IPS-11a (cell line): ENCODE data around the gene MEIOB.
"Not testable (repeated sequence)": the region's sequence is repeated elsewhere in the genome, so short reads cannot be mapped to it uniquely, and the experiment has no call there.

Experiments used
- H3K4me3 ChIP-seq: one replicate; pipeline ENCODE4 v1.5.1; 2013; ENCODE audit warnings: low read depth, low read length, control low read depth

Gene MEIOB

GRCh38 chr16:1816396-1817275 lies 55.3 kb downstream of the MEIOB start:
- H3K4me3 ChIP-seq = no peak overlapping the region

DNA sequence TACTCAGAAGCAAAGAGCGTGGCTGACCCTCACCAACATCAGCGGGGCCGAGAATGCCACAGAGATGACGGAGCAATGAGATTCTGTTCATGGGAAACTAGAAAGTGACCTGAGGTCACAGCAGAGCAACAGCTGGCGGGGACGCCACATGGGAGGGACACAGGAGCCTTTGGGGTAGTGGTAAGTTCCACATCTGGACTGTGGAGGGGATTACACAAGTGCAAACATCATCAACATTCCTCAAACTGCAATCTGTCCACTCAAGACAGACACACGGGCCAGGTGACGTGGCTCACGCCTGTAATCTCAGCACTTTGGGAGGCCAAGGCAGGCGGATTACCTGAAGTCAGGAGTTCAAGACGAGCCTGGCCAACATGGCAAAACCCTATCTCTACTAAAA lies 56.5 kb downstream of the MEIOB start:
- no peak overlapping the region for H3K4me3 ChIP-seq

DNA sequence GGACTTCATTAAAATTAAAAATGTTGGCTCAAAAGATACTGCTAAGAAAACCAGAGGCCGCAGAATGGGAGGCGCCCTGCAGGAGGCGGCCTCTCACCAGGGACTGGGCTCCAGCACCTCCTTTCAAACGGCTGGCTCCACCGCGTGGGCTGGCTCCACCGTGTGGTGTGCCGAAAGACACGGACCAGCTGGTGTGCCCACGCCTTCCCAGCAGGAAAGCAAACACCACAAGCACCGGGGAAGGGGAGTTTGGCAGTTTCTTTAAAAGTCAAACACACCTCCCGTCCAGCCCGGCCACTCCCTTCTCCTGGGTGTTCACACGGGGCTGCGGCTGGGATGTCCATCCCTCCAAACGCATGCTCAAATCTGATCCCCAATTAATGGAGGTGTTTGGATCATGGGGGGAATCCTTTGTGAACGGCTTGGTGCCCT lies 59.2 kb downstream of the MEIOB start:
- no peak overlapping the region for H3K4me3 ChIP-seq

- H3K4me3 ChIP-seq = no peak overlapping the region
These were observed 61.4 kb downstream of the MEIOB start for GRCh38 chr16:1810536-1810935.

DNA sequence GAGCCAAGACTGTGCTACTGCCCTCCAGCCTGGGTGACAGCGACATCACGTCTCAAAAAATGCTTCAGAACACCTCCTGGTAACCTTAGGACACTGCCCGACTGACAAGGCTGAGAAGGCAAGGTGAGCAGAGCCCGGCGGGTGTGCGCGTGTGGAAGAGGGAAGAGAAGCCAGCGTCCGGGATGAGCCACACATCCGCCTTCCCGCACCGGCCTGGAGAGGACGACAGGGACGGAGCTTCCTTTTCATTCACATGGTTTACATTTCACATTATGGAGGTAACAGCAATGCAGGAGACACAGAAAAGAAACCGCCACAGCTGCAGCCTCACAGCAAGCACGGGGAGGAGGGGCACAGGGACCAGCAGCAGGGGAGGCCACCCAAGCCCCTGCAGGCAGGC lies 61.9 kb downstream of the MEIOB start:
- H3K4me3 ChIP-seq = no peak overlapping the region

DNA sequence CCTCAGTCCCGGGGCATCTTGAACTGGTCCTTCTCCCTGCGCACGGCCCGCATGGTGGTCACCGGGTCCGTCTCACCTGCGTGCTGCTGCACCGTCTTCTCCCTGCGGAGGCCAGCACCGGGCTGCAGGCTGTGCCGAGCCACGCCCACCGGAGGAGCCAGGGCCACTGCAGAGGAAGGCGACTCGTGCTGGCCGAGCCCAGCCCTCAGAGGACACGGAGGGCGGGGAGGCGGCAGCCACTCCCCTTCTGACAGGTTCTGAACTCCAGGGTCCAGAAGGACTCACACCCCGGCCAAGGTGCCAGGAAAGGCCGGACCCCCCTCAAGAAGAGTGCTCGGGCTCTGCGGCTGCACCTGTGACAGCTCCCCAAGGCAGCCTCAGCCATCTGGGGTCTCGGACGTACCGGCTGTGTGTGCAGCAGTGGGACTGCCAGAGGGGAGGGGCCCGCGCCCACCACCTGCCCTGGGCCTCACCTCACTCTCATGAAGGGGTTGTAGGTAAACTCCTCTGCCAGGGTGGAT lies 62.6 kb downstream of the MEIOB start:
- H3K4me3 ChIP-seq = no peak overlapping the region

- no peak overlapping the region for H3K4me3 ChIP-seq
These were observed 63.3 kb downstream of the MEIOB start for GRCh38 chr16:1808691-1809090.

GRCh38 chr16:1807626-1808025 lies 64.3 kb downstream of the MEIOB start:
- no peak overlapping the region for H3K4me3 ChIP-seq

DNA sequence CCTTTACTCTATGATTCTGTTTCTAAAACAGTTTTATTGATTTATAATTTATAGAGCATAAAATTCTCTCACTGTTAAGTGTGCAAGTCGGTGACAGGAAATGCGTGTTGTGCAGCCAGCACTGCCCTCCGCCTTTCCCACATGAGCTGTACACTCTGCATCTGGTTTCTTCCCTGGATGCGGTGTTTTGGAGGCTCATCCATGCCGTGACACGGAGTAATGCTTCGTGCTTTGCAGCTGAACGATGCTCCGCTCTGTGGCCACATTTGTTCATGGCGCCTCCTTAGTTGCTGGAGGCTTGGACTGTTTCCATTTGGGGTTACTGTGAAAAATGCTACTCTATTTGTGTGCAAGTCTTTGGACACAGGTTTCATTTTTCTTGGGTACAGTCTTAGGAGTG lies 71.3 kb downstream of the MEIOB start:
- no peak overlapping the region for H3K4me3 ChIP-seq

GRCh38 chr16:1799263-1799662 lies 72.7 kb downstream of the MEIOB start:
- H3K4me3 ChIP-seq = not testable (repeated sequence)

- H3K4me3 ChIP-seq = no peak overlapping the region
These were observed 76.9 kb downstream of the MEIOB start for GRCh38 chr16:1794908-1795666.

- H3K4me3 ChIP-seq = no peak overlapping the region
These were observed 77.6 kb downstream of the MEIOB start for GRCh38 chr16:1794221-1794871.

DNA sequence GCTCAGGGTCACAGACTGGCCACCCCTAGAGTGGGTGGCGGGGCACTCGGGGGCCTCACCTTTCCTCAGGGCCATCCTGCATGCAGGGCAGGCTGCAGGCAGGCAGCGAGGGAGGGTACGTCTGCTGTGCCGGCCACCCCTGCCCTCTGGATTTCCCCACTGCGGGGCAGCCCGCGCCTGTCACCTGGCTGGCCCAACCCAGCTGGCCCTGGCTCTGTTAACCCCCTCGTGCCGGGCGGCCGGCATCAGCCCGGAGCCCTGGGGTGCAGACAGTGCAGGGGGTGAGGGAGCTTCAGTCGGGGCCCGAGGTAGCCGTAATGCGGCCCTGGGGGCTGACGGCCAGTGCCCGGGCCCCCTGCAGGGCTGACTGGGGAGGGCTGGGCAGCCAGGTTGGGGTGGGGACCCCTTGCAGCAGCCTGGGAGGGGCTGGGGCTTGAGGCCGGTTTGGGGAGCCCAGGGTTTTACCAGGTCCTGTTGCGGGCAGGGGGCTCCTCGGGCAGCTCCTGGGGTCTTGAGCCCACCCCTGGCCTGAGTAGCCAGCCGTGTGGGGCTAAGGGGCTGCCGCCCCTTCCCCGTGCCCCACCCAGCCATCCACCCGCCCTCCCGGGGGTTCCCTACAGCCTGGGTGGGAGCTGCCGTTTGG lies 78.3 kb downstream of the MEIOB start, which contains the start of gene IGFALS:
TSS of gene IGFALS (minus strand) at position 128 of the 643 bp plus-strand sequence. CDS start at position 75, 53 bp downstream.
- no peak within 1 kb of the TSS for H3K4me3 ChIP-seq

DNA sequence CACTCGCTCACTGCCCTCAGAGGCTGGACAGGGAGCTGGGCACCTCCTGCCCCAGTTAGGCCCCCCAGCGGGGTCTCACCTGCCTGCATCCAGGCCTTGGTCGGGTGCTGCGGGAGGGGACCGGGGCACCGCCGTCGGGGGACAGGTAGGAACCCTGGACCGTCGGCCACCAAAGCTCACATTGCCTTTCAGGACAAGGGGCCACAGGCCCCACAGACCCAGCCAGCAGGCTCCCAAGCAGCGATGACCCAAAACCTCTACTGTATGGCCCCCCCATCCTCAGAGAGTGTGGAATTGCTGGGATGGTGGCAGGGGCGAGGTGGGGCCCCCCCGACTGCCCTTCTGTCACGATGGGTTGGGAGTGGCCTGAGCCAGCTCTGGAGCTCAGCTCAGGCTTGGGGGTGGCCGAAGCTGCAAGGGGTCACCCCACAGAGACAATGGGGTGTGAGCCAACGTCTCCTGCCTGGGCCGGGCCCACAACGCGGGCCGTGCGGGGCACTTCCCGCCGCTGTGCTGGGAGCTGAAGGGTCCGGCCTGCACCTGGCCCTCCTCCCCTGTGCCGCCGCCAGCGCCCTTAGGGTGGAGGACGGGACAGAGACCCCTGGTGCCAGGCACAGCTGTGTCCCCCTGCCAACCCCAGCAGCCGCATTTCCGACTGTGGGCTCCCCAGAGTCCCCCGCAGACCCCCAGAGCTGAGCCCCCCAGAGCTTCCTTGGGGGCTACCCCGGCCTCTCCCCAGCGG lies 79.0 kb downstream of the MEIOB start:
- no peak overlapping the region for H3K4me3 ChIP-seq

- no peak overlapping the region for H3K4me3 ChIP-seq
These were observed 79.8 kb downstream of the MEIOB start for GRCh38 chr16:1791943-1792812.

DNA sequence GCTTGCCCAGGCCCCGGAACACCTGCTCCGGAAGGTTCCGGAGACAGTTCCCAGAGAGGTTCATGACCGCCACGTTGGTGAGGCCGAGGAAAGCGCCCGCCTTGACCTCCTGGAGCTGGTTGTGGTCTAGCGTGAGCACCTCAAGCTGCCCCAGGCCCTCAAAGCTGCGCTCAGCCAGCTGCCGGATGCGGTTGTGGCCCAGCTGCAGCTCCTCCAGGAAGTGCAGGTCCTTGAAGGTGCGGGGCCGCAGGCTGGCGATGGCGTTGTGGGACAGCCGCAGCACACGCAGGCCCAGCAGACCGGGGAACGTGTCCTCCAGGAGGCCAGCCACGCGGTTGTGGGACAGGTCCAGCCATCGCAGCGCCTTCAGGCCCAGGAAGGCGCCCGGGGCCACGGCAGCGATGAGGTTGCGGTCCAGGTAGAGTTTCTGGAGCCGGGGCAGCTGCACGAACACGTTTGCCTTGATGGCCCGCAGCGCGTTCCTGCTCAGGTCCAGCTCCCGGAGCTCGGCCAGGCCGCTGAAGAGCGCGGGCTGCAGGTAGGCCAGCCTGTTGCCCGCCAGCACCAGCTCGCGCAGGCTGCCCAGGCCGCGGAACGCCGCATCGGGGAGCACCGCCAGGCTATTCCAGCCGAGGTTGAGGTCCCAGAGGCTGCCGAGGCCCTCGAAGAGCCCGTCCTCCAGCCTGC lies 80.6 kb downstream of the MEIOB start:
- no peak overlapping the region for H3K4me3 ChIP-seq

DNA sequence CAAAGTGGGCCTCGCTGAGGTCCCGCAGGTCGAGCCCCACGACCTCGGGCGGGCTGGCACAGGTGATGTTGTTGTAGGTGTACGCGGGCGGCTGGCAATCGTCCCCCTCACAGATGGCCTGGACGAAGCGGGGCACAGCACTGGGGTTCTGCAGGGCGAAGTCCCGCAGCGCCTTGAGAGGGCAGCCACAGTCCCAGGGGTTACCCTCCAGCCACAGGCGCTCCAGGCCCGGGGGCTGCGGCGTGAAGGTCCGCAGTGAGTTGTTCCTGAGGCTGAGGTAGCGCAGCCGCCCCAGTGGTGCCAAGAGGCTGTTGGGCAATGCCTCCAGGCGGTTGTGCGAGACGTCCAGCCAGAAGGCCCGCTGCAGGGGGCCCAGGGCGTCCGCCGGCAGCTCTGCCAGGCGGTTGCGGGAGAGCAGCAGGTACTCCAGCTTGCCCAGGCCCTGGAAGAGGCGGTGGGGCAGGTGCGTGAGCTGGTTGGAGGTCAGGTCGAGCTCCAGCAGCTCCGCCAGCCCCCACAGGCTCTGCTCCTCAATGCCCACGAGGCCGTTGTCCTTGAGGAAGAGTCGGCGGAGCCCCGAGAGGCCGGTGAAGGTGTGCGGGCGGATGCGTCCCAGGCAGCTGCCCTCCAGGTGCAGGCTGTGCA lies 81.2 kb downstream of the MEIOB start:
- H3K4me3 ChIP-seq = no peak overlapping the region

- H3K4me3 ChIP-seq = no peak overlapping the region
These were observed 81.7 kb downstream of the MEIOB start for GRCh38 chr16:1790261-1790610.
